Omental fat pad (tissue), 4 donors: ENCODE results near the gene HMOX2. TPM values are rescaled to one million over a fixed set of nuclear protein-coding genes. Genes with fewer than 3 reads are reported as not detected.

Experiments used
- ATAC-seq: fragments of 150-250 bp; one replicate; pipeline ENCODE4 v1.9.1; 2016; ENCODE audit warnings: mild to moderate bottlenecking, moderate library complexity; ENCODE audit not compliant: low FRiP score
- DNase-seq: peaks from one replicate; pipeline ENCODE4 v3.0.0-alpha.2; 2019; ENCODE audit warnings: low spot score
- CTCF ChIP-seq, 3 donors: fragments of 450-650 bp; IDR thresholded peaks; one replicate each; pipeline ENCODE4 v1.5.1; 2016 to 2017; ENCODE audit warnings: antibody characterized with exemption in 3 of 3, mild to moderate bottlenecking in 3 of 3, moderate library complexity in 2 of 3
- total RNA-seq, 4 donors: library from RNA; depleted of rRNA; stranded (reverse); fragments of >200 nt; gene quantifications; one replicate each; pipeline ENCODE4 v1.1.0, GENCODE V29; 2016

The HMOX2 gene
- total RNA-seq, 4 donors from 2014 or later, result 82.8 to 105 (median 96.5) TPM

GRCh38 chr16:4514606-4515005, 38.4 kb downstream of the HMOX2 start:
- TF ChIP-seq CTCF (IDR thresholded peaks at IDR 0.05), result no peak
- ATAC-seq (no peak), DNase-seq (no peak)

GRCh38 chr16:4515611-4516233, 39.5 kb downstream of the HMOX2 start:
- no peak for TF ChIP-seq CTCF (IDR thresholded peaks at IDR 0.05)
- ATAC-seq (no peak), DNase-seq (no peak)

GRCh38 chr16:4517812-4518680, 41.8 kb downstream of the HMOX2 start:
- ATAC-seq (no peak), DNase-seq (no peak)
- no peak for TF ChIP-seq CTCF (IDR thresholded peaks at IDR 0.05)

DNA sequence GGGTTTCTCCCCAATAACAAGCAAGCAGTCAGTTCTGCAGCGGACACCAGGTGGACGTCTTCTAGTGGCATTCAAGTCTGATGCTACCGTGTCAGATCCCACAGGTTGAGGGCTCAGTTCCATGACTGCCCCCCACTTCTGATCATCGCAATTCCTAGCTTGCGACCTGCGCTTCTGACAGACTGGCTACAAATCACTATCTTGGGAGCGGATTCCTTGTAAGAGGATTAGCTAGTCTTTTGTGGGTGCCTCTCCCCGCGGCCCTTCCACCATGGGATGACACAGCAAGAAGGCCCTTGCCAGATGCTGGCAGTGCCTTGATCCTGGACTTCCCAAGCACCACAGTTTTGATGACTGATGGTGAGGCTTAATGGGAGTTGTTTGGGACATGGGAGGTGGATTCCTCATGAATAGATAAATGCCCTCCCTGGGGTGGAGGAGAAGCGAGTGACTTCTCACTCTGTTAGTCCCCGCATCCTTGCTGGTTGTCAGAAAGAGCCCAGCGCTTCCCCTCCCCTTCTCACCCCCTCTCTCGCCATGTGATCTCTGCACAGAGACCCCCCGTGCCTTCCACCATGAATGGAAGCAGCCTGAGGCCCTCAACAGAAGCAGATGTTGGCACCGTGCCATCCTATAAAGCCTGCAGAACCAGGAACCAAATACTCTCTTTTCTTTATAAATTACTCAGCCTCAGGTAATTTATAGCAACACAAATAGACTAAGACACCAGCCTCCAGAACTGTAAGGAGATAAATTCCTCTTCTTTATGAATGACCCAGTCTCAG, 43.3 kb downstream of the HMOX2 start:
- no peak for DNase-seq
- no peak for TF ChIP-seq CTCF (IDR thresholded peaks at IDR 0.05)
- no peak for ATAC-seq

DNA sequence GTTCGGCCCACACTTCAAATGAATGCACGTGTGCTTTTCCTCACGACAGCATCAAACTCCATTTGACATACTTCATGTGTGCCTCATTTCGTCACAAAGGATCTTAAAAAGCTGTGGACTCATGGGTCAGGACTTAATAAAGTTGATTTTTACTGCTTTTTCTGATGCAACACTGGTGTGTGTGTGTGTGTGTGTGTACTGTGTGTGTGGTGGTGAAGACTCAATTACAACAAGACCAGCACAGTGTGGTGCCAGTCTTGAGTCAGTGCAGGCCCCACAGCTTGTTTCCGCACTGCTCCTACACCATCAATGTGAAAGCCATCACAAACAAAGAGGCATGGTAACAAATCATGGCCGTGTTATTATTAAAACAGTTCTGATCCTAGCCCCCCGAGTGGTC, 44.7 kb downstream of the HMOX2 start:
- DNase-seq (no peak), ATAC-seq (no peak)
- no peak for TF ChIP-seq CTCF (IDR thresholded peaks at IDR 0.05)

- DNase-seq (no peak), ATAC-seq (no peak)
- TF ChIP-seq CTCF (IDR thresholded peaks at IDR 0.05), result no peak
These were observed 45.9 kb downstream of the HMOX2 start for GRCh38 chr16:4522051-4522581.
